Activated T-cell treated with anti-CD3 and anti-CD28 coated beads, Interleukin-2, amount 50 U/mL, for 1 hour (primary cell): Measurements from ENCODE around the gene FOXN3.

Experiments
- DNase-seq: peaks from one replicate; pipeline ENCODE4 v3.0.0-alpha.2; 2020

FOXN3 gene

DNA sequence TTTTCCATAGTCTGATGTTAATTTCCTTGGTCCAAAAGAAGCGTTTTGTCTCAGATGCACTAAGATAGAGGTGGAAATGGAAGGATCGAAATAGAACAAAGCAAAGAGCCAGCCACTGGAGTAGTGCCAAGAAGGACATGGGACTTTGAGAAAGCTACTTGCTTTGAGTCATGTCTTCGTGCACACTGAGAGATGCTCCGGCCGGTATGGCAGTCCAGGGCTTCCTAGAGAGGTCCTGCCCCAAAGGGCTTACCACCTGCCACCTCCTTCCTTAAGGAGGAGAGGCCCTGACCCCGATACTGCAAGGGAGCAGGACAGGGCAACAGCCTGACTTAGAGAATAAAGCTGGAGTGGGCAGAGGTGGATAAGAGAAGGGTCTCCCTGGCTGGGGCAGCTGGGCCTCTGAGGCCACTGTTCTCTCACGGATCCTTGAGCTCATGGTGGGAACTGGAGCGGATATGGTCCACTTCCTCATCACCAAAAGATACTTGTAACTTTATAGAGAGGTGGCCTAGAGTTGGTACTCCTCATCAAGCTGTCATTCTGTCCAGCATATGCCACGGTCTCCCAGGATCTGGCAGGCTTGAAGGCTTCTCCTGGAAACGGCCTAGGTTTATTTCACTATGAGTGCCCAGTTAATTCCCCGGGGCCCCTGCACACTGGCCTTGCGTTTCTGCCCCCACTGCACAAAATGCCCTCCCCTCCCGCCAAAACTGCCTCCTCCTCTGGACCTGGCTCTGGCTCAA, 57.4 kb downstream of the FOXN3 start:
- DNase-seq, result no peak

GRCh38 chr14:89357655-89358297, 59.3 kb downstream of the FOXN3 start:
- DNase-seq, result no peak

- no peak for DNase-seq
These were observed 60.1 kb downstream of the FOXN3 start for GRCh38 chr14:89356927-89357326.

GRCh38 chr14:89356496-89356895, 60.5 kb downstream of the FOXN3 start:
- no peak for DNase-seq

- no peak for DNase-seq
These were observed 63.3 kb downstream of the FOXN3 start for GRCh38 chr14:89353766-89354113.

GRCh38 chr14:89352976-89353765, 63.9 kb downstream of the FOXN3 start:
- no peak for DNase-seq

GRCh38 chr14:89351516-89352404, 65.3 kb downstream of the FOXN3 start:
- no peak for DNase-seq

DNA sequence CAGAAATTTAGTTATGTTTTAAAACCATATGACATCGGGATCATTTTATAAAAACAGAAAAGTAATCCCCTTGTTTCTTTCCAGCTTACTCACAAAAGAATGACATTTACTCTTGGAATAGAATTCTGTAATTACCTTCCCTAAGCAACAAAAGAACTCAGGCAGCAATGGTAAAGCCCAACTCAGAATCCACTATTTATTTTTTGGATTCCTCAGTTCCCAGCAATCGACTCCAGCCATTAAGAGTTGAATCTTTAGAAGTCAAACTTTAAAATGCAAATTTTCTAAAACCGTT, 65.9 kb downstream of the FOXN3 start:
- no peak for DNase-seq

GRCh38 chr14:89350152-89350551, 66.9 kb downstream of the FOXN3 start:
- no peak for DNase-seq

DNA sequence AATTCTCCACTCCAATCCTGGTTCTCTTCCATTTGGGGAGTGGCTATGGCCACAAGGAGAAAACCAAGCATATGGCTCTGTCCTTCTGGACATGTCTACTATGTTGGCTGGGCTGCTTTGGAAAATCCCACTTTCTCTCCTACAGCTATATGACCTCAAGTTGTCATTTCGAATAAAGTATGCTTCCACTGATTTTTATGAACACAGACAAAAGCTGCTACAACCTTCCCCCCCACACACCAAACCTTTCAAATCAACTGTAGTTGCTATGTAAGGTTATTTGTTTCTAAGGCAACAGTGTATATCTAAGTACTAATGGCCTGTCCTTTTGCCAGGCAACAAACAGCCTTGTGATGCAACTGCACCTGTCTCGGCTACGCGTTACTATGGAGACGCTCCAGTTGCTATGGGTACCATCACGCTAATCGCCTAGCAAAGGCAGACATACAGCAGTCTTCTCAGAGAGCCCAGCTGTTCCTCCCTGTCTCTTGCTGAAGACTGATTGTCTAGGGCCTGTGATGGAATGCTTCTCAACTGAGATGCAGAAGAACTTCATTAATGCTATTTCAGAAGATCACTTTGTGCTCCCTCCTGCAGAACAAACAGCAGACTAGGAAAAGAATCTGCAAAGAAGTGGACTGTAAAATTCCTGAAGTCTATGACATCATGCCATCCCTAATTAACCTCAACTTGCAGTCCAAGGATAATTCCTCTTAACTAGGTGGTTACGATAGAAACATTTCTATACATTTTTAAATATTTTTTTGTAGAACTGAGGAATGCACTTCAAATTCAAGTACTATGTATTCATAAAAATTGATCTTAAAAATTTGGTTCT, 67.6 kb downstream of the FOXN3 start:
- no peak for DNase-seq

DNA sequence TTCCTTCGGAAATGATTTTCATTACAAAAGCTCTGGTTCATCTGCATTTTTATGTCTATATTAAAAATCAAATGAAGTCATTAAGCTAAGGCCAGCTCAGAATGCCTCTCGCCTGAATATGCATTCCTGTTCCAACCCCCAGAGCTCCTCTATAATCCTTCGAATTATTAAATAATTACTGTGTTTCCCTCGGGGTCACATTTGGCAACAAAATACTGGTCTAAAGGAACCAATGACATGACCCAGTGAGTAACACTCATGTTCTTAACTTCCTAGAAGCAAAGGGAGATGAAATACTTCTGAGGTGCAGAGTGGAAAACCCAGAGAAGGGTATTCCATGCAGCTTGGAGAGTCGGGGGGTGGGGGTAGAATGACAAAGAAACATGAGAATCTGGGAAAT, 68.3 kb downstream of the FOXN3 start:
- no peak for DNase-seq

- no peak for DNase-seq
These were observed 69.1 kb downstream of the FOXN3 start for GRCh38 chr14:89347885-89348284.

DNA sequence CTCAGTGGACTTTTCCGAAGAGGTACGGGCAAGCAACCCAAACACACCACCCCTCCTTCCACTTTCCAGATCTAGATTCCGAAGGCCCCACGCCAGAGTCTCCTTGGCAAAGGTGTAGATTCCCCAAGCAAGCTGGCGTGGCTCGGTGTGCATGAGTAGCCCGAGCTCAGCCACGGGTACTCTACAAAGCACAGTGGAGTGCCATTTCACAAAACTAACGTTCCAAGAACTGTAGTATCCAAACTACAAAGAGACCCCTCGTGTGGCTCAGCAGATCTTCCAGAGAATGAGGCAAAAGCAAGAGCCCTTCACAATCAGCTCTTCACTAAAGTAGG, 72.1 kb downstream of the FOXN3 start:
- no peak for DNase-seq

DNA sequence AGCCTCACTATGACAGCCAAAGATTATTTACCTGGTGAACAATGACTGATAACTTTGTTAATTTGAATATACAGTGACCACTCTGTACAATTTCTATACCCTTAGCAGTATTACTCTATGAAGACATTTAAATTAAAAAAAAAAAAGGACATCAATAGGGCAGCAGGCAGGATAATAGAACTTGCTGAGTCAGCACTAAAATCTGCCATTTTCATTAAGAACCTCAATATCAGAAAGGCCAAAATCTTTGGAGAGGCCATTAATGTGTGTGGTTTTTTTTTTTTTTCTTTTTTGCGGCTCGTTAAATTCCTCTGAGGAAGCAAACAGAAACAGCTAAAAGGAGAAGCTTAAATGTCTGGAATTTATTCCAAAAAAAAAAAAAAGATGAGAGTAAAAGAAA, 73.7 kb downstream of the FOXN3 start:
- no peak for DNase-seq

DNA sequence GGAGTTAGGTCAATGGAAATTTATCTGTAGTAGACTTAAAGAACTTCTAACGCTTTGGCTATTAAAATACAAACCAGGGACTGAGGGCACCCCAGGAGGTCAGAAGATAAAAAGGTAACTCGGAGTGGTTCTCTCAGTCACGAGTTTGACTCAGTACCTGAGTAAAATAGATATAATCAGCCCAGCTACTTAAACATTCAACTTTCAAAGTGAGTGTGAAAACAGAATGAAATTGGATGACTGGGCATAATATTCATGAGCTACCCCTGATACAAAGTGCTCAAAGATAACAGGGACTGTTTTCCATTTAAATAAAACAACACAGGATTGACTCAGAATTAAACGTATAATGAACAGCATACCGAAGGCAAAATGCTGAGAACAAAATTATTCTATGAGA, 75.0 kb downstream of the FOXN3 start:
- no peak for DNase-seq

GRCh38 chr14:89340200-89341181, 76.5 kb downstream of the FOXN3 start:
- no peak for DNase-seq

DNA sequence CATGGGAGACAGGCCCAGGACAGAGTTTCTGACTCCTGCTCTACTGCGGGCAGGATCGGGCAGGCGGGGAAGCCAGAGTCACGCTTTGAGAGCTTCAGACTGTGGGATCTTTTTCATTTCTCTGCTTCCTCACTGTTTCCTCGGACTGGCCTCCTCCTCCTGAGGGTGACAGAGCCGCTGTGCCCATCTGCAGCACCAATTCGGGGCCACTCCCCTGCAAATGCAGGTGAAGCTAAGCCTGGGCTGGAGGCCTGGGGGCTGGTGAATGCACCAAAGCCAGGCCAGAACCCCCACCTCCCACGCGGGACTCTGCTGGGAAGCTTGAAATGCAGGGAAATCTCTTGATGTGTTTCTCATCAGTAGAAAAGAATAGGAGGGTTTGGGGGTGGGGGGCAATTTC, 77.5 kb downstream of the FOXN3 start:
- no peak for DNase-seq

- DNase-seq, result no peak
These were observed 77.9 kb downstream of the FOXN3 start for GRCh38 chr14:89339158-89339557.

DNA sequence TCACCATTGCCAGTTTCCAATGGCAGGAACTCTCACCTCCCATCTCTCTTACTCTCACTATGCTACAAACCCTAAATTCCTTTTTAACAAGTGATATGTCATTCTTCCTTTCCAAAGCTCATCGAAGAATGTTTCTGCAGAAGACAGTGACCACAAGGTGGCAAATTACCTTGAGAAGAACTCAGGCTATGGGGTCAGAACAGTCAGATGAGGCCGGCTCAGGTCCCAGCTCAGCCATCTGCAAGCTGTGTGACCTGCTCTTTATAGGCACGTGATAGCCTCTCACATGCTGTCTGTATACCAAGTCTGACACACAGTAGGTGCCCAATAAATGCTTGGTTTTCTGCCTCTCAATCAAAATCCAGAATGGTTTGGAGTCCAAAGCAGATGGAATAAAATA, 80.7 kb downstream of the FOXN3 start:
- DNase-seq, result no peak

DNA sequence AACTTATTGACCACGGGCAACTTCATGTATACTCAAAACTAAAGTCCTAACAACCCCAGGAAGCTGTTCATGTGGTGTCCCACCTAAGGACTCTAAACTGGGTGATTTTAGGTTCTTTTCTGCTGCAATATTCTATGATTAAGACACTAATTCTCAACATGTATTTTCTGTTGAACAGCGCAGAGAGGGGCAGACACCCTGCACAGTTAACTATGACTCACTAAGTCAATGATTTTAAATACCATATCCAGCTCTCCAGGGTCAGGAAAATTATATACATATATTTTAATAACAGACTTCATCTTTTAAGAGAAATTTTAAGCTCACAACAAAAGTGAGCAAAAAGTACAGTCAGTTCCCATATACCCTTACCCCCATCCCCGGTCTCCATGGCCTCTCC, 85.0 kb downstream of the FOXN3 start:
- no peak for DNase-seq

- DNase-seq, result no peak
These were observed 85.6 kb downstream of the FOXN3 start for GRCh38 chr14:89331398-89331797.
